Renal pelvis (tissue), 4 donors: ENCODE data around the gene FAHD1. TPM values are rescaled to one million over a fixed set of nuclear protein-coding genes. Genes with fewer than 3 reads are reported as not detected.
"Not testable (repeated sequence)": the region's sequence is repeated elsewhere in the genome, so short reads cannot be mapped to it uniquely, and the experiment has no call there.

Experiments
- DNase-seq: peaks from one replicate; pipeline ENCODE4 v3.0.0-alpha.2; 2013
- polyA plus RNA-seq, 3 donors: library from polyadenylated mRNA; unstranded; fragments of 120-200 nt; gene quantifications; one replicate each; pipeline ENCODE4 v1.2.1, GENCODE V29; 2013; ENCODE audit not compliant: insufficient read length in 3 of 3

FAHD1 gene
- polyA plus RNA-seq, 3 donors, result 39.0 to 45.7 (median 39.2) TPM

- DNase-seq, result no peak
Observed at GRCh38 chr16:1787056-1787321, 40.0 kb upstream of the FAHD1 start.

DNA sequence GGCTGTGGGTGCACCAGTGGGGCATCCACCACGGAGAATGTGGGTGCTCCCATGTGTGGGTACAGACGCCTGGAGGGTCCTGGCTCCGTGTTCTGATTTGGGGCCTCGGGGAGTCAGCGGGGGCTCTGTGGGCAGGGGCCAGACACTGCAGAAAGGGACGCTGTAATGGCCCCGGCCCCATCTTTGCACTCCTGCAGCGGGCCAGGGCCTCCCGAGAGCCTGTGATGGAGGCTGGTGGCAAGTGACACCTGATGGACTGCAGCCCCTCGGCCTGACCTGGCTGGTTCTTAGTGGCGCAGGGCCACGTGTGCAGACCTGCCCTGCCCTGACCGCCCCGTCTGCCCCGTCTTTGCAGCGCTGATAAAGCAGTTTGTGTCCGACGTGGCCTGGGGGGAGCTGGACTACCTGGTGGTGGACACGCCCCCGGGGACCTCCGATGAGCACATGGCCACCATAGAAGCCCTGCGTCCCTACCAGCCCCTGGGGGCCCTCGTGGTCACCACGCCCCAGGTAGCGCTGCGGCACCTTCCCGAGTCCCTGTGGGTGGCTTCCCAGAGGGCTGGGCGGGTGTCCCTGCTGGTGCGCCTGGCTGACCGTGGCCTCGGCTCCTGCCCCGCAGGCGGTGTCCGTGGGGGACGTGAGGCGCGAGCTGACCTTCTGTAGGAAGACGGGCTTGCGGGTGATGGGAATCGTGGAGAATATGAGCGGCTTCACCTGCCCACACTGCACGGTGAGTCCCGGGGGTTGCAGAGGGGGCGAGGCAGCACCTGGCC lies 39.5 kb upstream of the FAHD1 start:
- no peak for DNase-seq

DNA sequence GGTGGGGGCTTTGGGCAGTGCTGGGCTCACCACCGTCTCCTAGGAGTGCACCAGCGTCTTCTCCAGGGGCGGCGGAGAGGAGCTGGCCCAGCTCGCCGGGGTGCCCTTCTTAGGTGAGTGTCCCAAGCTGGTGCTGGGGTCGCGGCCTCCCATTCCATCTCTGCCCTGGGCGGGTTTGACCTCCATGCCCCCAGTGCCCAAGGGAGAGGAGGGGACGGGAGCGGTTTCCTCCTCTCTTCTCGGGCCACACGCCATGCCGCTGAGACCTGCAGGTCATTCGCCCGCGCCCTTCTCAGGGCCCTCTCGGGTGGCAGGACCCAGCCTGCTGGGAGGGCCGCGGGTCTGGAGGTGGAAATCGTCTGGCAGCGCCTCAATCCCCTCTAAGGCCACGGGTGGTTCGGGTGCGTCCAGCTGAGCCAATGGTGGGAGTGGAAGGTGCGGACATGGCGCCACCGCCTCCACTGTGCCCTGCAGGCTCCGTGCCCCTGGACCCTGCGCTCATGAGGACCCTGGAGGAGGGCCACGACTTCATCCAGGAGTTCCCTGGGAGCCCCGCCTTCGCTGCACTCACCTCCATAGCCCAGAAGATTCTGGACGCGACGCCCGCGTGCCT lies 38.8 kb upstream of the FAHD1 start:
- no peak for DNase-seq

GRCh38 chr16:1788708-1789100 lies 38.3 kb upstream of the FAHD1 start:
- no peak for DNase-seq

DNA sequence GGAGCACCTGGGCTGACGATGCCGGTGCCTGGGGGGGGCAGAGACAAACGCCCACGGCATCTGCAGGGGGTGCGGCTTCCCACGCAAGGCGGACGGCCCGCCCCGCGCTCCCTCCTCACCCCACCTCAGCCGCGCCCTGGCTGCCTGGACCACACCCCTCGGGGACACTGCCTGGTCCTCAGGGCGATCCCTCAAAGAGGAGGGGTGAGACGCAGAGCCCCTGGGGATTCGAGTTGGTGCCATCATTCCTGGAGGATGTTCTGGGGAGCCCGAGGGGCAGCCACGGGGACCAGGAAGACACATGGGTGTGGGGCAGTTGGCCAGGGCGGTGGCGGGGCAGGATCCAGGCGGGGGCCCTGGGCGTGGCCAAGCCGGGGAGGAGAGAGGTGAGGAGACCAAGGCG lies 37.4 kb upstream of the FAHD1 start:
- no peak for DNase-seq

GRCh38 chr16:1790261-1790610 lies 36.8 kb upstream of the FAHD1 start:
- no peak for DNase-seq

DNA sequence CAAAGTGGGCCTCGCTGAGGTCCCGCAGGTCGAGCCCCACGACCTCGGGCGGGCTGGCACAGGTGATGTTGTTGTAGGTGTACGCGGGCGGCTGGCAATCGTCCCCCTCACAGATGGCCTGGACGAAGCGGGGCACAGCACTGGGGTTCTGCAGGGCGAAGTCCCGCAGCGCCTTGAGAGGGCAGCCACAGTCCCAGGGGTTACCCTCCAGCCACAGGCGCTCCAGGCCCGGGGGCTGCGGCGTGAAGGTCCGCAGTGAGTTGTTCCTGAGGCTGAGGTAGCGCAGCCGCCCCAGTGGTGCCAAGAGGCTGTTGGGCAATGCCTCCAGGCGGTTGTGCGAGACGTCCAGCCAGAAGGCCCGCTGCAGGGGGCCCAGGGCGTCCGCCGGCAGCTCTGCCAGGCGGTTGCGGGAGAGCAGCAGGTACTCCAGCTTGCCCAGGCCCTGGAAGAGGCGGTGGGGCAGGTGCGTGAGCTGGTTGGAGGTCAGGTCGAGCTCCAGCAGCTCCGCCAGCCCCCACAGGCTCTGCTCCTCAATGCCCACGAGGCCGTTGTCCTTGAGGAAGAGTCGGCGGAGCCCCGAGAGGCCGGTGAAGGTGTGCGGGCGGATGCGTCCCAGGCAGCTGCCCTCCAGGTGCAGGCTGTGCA lies 36.3 kb upstream of the FAHD1 start:
- DNase-seq, result no peak

DNA sequence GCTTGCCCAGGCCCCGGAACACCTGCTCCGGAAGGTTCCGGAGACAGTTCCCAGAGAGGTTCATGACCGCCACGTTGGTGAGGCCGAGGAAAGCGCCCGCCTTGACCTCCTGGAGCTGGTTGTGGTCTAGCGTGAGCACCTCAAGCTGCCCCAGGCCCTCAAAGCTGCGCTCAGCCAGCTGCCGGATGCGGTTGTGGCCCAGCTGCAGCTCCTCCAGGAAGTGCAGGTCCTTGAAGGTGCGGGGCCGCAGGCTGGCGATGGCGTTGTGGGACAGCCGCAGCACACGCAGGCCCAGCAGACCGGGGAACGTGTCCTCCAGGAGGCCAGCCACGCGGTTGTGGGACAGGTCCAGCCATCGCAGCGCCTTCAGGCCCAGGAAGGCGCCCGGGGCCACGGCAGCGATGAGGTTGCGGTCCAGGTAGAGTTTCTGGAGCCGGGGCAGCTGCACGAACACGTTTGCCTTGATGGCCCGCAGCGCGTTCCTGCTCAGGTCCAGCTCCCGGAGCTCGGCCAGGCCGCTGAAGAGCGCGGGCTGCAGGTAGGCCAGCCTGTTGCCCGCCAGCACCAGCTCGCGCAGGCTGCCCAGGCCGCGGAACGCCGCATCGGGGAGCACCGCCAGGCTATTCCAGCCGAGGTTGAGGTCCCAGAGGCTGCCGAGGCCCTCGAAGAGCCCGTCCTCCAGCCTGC lies 35.6 kb upstream of the FAHD1 start:
- DNase-seq, result no peak

DNA sequence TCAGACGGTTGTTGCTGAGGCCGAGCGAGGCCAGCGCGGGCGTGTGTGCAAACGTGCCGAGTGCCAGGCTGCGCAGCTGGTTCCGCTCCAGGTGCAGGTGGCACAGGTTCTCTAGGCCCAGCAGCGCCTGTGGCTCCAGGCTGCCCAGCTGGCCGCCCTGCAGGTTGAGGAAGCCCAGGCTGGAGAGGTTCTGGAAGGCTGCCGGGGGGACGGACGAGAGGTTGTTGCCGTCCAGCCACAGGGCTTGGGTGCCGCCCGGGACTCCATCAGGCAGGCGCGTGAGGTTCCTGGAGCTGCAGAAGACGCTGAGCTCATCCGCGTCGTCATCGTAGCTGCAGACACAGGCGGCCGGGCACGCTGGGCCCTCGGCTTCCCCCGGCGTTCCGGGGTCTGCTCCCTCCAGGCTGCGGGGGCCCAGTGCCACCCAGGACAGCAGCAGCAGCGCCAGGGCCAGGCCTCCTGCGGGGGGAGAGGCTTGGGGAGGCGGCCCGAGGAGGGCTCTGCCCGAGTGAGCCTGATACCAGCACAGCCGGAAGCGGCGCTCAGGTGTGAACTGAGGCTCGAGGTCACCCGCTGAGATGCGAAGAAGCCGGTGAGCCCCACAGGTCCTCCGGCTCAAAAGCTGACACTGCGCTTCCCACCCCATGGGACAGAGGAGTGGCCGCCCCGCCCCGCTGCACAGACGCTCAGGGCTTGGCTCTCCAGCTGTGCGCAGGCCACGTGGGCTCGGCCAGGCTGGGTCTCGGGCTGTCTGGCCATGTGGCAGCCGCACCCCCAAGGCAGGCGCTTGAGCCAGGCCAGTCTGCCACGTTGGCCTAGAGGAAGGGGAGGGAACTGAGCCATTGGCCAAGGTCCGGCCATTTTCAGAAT lies 34.8 kb upstream of the FAHD1 start:
- no peak for DNase-seq

DNA sequence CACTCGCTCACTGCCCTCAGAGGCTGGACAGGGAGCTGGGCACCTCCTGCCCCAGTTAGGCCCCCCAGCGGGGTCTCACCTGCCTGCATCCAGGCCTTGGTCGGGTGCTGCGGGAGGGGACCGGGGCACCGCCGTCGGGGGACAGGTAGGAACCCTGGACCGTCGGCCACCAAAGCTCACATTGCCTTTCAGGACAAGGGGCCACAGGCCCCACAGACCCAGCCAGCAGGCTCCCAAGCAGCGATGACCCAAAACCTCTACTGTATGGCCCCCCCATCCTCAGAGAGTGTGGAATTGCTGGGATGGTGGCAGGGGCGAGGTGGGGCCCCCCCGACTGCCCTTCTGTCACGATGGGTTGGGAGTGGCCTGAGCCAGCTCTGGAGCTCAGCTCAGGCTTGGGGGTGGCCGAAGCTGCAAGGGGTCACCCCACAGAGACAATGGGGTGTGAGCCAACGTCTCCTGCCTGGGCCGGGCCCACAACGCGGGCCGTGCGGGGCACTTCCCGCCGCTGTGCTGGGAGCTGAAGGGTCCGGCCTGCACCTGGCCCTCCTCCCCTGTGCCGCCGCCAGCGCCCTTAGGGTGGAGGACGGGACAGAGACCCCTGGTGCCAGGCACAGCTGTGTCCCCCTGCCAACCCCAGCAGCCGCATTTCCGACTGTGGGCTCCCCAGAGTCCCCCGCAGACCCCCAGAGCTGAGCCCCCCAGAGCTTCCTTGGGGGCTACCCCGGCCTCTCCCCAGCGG lies 34.0 kb upstream of the FAHD1 start:
- DNase-seq, result no peak

- no peak for DNase-seq
Observed at GRCh38 chr16:1793578-1794220, 33.3 kb upstream of the FAHD1 start, which contains the start of gene IGFALS. TSS of gene IGFALS (minus strand) at chr16:1793705. CDS start at chr16:1793652, 53 bp downstream.

DNA sequence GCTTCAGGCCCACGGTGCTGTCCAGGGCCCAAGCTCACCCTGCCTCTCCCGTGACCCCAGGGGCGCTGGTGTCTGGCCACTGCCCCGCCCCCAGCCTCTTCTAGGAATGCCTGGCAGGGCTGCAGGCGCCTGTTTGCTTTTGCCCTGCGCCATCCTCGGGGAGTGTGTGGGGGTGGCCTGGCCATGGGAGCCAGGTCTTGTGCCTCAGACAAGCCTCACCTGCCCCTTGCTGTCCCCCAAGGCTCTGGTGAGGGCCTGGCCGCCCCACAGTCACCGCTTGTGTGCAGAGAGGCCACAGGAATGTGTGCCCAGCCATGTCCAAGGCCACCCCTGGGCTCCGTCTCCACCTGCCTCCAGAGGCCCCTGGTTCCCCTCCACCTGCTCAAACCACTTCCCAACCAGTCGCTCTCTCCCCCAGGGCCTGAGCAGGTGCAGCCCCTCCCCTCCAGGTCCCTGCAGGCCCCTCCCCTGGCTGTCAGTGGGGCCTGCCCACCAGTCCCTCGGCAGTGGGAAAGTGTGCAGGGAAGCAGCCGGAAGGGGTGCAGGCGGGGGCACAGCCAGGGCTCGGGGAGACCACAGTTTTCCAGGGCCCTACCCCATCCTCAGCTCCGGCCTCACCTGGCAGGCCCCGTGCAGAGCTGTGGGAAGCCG lies 32.7 kb upstream of the FAHD1 start:
- DNase-seq, result no peak

DNA sequence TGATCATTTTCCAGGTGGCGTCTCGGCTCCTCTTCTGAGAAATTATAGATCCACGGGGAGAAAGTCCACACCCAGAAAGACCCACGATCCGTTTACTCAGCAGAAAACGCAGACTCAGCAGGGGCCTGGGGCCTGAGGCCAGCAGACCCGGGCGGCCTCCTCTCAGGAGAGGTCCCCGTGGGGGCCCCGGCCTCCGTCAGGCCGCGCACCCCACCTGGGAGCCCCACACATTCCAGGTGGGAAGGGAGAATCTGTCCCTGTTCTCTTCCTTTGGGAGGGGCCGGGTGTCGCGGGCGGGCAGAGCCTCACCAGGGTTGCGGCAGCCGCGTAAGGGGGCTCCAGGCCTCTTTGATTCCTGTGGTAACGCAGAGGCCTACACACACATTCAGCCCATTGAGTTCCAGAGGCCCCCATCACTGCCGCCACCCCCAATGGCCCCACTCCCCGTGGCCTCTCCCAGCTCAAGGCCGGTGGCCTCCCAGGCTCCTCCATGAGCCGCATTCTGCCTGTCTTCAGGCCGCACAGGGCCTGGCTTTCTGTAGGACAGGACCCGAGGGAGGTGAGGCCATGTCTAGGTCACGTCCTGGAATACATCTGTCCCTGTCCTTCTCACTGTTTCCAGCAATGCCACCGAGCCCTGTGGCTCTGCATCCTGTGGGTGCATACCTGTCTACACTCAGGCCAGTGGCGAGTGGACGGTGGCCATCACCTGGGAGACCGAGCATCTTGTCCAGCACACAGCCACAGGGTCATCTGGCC lies 31.9 kb upstream of the FAHD1 start:
- no peak for DNase-seq

DNA sequence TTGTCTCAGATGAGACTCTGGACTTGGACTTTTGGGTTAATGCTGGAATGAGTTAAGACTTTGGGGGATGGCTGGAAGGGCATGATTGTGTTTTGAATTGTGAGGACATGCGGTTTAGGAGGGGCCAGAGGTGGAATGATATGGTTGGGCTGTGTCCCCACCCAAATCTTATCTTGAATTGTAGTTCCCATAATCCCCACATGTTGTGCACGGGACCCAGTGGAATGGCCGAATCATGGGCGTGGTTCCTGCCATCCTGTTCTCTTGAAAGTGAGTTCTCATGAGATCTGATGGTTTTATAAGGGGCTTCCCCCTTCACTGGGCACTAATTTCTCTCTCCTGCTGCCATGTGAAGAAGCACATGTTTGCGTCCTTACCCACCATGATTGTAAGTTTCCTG lies 27.7 kb upstream of the FAHD1 start:
- DNase-seq, result not testable (repeated sequence)

GRCh38 chr16:1800701-1801100 lies 26.3 kb upstream of the FAHD1 start:
- DNase-seq, result no peak

DNA sequence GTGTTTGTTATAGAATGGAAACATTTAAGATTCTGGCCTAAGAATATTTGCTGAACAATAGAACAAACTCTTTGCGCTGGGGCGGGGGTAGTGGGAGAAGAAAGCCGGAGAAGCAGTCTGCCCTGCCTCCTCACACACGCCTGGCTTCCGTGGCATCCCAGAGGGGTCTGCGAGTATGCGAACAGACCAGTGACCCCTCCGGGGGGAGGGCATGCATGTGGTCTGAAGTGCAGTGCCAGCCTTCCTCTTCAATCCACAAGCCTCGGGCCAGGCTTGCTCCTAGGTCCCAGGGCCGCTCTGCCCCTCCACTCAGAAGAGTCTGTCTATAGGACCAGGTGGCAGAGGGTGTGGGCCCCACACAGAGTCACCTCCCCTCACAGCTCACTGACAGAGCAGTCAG lies 19.4 kb upstream of the FAHD1 start:
- no peak for DNase-seq

- no peak for DNase-seq
Observed at GRCh38 chr16:1808691-1809090, 18.3 kb upstream of the FAHD1 start.

- no peak for DNase-seq
Observed at GRCh38 chr16:1809281-1809801, 17.7 kb upstream of the FAHD1 start.

GRCh38 chr16:1810106-1810505 lies 16.9 kb upstream of the FAHD1 start:
- DNase-seq, result no peak
